GM12878 (cell line): ENCODE data around the gene PLA2G5.
"Not testable (repeated sequence)": the region's sequence is repeated elsewhere in the genome, so short reads cannot be mapped to it uniquely, and the experiment has no call there.

Source experiments
- CTCF ChIP-seq, 3 experiments: IDR thresholded peaks in 2 of 3; conservative IDR thresholded peaks in 1 of 3; 2 replicates each; pipeline ENCODE4 v1.5.1; 2011; ENCODE audit warnings: low read depth in 3 of 3, low read length in 3 of 3, mild to moderate bottlenecking in 3 of 3, control low read depth in 2 of 3, moderate library complexity in 2 of 3, inconsistent platforms in 1 of 3, mixed read lengths in 1 of 3; ENCODE audit not compliant: control insufficient read depth in 2 of 3, insufficient read depth in 1 of 3; ENCODE audit errors: extremely low read depth in 1 of 3
- KDM1A ChIP-seq: fragments of 200-600 bp; sonication (generic); IDR thresholded peaks from 2 replicates; pipeline ENCODE4 v1.6.1; 2016; ENCODE audit warnings: borderline replicate concordance
- RAD51 ChIP-seq: fragments of 450-650 bp; IDR thresholded peaks from 2 replicates; pipeline ENCODE4 v1.6.1; 2016; ENCODE audit warnings: moderate library complexity, mild to moderate bottlenecking, inconsistent platforms
- SUZ12 ChIP-seq: fragments of 200-600 bp; sonication (generic); IDR thresholded peaks from one replicate; pipeline ENCODE4 v1.6.1; 2018; ENCODE audit warnings: antibody characterized with exemption, mild to moderate bottlenecking; ENCODE audit not compliant: unreplicated experiment
- ZZZ3 ChIP-seq: IDR thresholded peaks from 2 replicates; pipeline ENCODE4 v1.6.1; 2011; ENCODE audit warnings: low read depth; ENCODE audit not compliant: control insufficient read depth, insufficient read length

- not testable (repeated sequence) for TF ChIP-seq KDM1A; SUZ12; CTCF (IDR thresholded peaks at IDR 0.05 in 2 of 3, conservative IDR thresholded peaks at IDR 0.05 in 1 of 3; ENCODE audit: control insufficient read depth in 2 of 3, extremely low read depth in 1 of 3, insufficient read depth in 1 of 3, low read depth in 3 of 3, low read length in 3 of 3); RAD51; ZZZ3
Observed at GRCh38 chr1:20049056-20049798, 20.8 kb upstream of the PLA2G5 start.
